Midbrain (tissue), 1 donor: ENCODE data around the gene PIK3CG.
"Not testable (repeated sequence)": the region's sequence is repeated elsewhere in the genome, so short reads cannot be mapped to it uniquely, and the experiment has no call there.

Source experiments
- DNase-seq: peaks from one replicate; lab custom pipeline; 2025; lab: John Stamatoyannopoulos, UW

The PIK3CG gene

GRCh38 chr7:106938803-106939202, 73.7 kb downstream of the PIK3CG start:
- no peak for DNase-seq

- no peak for DNase-seq
These were observed 79.1 kb downstream of the PIK3CG start for GRCh38 chr7:106944035-106944665.

GRCh38 chr7:106947244-106947728, 82.2 kb downstream of the PIK3CG start:
- DNase-seq, result peak; percentile 66

- no peak for DNase-seq
These were observed 87.0 kb downstream of the PIK3CG start for GRCh38 chr7:106952001-106952657.

GRCh38 chr7:106952658-106953231, 87.7 kb downstream of the PIK3CG start:
- DNase-seq, result no peak

- DNase-seq, result no peak
These were observed 89.8 kb downstream of the PIK3CG start for GRCh38 chr7:106954840-106955239.

- DNase-seq, result not testable (repeated sequence)
These were observed 90.8 kb downstream of the PIK3CG start for GRCh38 chr7:106955857-106956256.
